Mesothelial cell of epicardium (in vitro differentiated cells): ENCODE data around the gene RTN1. TPM values are rescaled to one million over a fixed set of nuclear protein-coding genes. Genes with fewer than 3 reads are reported as not detected.

ENCODE experiments used
- DNase-seq, 2 experiments: peaks; one replicate each; pipeline ENCODE4 v3.0.0; 2021; ENCODE audit warnings: low spot score in 2 of 2; ENCODE audit not compliant: unreplicated experiment in 2 of 2
- H3K27ac Mint-ChIP-seq: 2 replicates; pipeline ENCODE4 v1.8.0; 2021; ENCODE audit warnings: mixed read lengths
- H3K27me3 Mint-ChIP-seq: 2 replicates; pipeline ENCODE4 v1.8.0; 2021; ENCODE audit warnings: low read depth, mixed read lengths
- H3K36me3 Mint-ChIP-seq: 2 replicates; pipeline ENCODE4 v1.8.0; 2021; ENCODE audit warnings: mixed read lengths
- H3K4me1 Mint-ChIP-seq: 2 replicates; pipeline ENCODE4 v1.8.0; 2021; ENCODE audit warnings: mixed read lengths
- H3K4me3 Mint-ChIP-seq: 2 replicates; pipeline ENCODE4 v1.8.0; 2021; ENCODE audit warnings: mild to moderate bottlenecking, moderate library complexity, mixed read lengths
- H3K9me3 Mint-ChIP-seq: 2 replicates; pipeline ENCODE4 v1.8.0; 2021; ENCODE audit warnings: mixed read lengths
- total RNA-seq: library from RNA; stranded (reverse); gene quantifications from 3 replicates; pipeline ENCODE4 v1.2.1, GENCODE V29; 2021
- TF ChIP-seq, protein P1 (sequence below): fragments of 200-600 bp; sonication (generic); IDR thresholded peaks from one replicate; pipeline ENCODE4 v1.5.0; 2021; ENCODE audit warnings: antibody characterized with exemption; ENCODE audit not compliant: unreplicated experiment

RTN1 gene
- total RNA-seq, 1 donor from 2014 or later = 0.78 TPM

- H3K4me3 Mint-ChIP-seq = no peak overlapping the region
- no peaks in the 10 kb centered on the region for H3K4me1 Mint-ChIP-seq
- H3K9me3 Mint-ChIP-seq = no peaks in the 10 kb centered on the region
- TF ChIP-seq, protein P1, sequence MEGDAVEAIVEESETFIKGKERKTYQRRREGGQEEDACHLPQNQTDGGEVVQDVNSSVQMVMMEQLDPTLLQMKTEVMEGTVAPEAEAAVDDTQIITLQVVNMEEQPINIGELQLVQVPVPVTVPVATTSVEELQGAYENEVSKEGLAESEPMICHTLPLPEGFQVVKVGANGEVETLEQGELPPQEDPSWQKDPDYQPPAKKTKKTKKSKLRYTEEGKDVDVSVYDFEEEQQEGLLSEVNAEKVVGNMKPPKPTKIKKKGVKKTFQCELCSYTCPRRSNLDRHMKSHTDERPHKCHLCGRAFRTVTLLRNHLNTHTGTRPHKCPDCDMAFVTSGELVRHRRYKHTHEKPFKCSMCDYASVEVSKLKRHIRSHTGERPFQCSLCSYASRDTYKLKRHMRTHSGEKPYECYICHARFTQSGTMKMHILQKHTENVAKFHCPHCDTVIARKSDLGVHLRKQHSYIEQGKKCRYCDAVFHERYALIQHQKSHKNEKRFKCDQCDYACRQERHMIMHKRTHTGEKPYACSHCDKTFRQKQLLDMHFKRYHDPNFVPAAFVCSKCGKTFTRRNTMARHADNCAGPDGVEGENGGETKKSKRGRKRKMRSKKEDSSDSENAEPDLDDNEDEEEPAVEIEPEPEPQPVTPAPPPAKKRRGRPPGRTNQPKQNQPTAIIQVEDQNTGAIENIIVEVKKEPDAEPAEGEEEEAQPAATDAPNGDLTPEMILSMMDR = no peak
- H3K36me3 Mint-ChIP-seq = no peaks in the 10 kb centered on the region
- peaks cover 16% of the 10 kb centered on the region for H3K27me3 Mint-ChIP-seq
- H3K27ac Mint-ChIP-seq = no peak overlapping the region
- no peak for DNase-seq
These were observed 42.6 kb upstream of the RTN1 start for GRCh38 chr14:59913187-59913586.

DNA sequence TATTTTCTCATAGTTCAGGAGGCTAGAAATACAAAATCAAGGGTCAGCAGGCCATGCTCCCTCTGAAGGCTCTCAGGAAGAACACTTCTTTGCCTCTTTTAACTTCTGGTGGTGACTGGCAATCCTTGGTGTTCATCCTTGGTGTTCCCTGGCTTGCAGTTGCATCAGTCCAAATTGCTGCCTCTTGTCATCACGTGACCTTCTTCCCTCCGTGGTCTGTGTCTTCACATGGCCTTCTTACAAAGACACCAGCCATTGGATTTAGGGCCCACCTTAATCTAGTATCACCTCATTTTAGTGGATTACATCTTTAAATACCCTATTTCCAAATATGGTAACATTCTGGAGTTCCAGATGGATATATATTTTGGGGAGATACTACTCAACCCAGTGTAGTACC, 41.9 kb upstream of the RTN1 start:
- Mint-ChIP-seq H3K36me3 (no peaks in the 10 kb centered on the region), H3K9me3 (no peaks in the 10 kb centered on the region), H3K4me1 (no peaks in the 10 kb centered on the region), H3K4me3 (no peak overlapping the region), H3K27me3 (peaks cover 19% of the 10 kb centered on the region), H3K27ac (no peak overlapping the region)
- DNase-seq = no peak
- TF ChIP-seq, protein P1 = no peak

- no peaks in the 10 kb centered on the region for H3K9me3 Mint-ChIP-seq
- no peaks in the 10 kb centered on the region for H3K4me1 Mint-ChIP-seq
- H3K27ac Mint-ChIP-seq = no peak overlapping the region
- H3K27me3 Mint-ChIP-seq = peaks cover 26% of the 10 kb centered on the region
- H3K36me3 Mint-ChIP-seq = no peaks in the 10 kb centered on the region
- H3K4me3 Mint-ChIP-seq = no peak overlapping the region
- TF ChIP-seq, protein P1 = no peak
- no peak for DNase-seq
These were observed 34.6 kb upstream of the RTN1 start for GRCh38 chr14:59905188-59905587.

- H3K27me3 Mint-ChIP-seq = peaks cover 24% of the 10 kb centered on the region
- H3K4me1 Mint-ChIP-seq = no peaks in the 10 kb centered on the region
- no peaks in the 10 kb centered on the region for H3K9me3 Mint-ChIP-seq
- no peak overlapping the region for H3K4me3 Mint-ChIP-seq
- TF ChIP-seq, protein P1 = no peak
- H3K27ac Mint-ChIP-seq = no peak overlapping the region
- DNase-seq = no peak
- no peaks in the 10 kb centered on the region for H3K36me3 Mint-ChIP-seq
These were observed 33.6 kb upstream of the RTN1 start for GRCh38 chr14:59904184-59904583.

DNA sequence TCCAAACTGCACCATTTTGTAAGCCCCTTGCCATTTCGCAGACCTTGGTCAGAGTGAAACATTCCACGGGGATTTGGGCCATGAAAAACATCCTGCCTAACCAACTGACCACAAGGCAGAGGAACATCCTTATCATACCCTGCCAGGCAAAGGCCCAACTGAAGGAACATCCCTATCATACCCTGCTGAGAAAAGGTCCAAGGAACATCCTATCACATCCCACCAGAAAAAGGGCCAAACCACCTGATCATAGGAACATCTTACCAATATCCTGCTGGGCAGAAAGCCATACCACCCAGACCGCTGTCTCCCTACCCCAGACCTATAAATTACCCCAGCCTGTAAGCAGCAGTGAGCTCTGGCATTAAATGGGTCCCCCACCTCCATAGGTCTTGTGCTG, 30.0 kb upstream of the RTN1 start:
- no peaks in the 10 kb centered on the region for H3K4me1 Mint-ChIP-seq
- H3K9me3 Mint-ChIP-seq = no peaks in the 10 kb centered on the region
- H3K27ac Mint-ChIP-seq = no peak overlapping the region
- H3K36me3 Mint-ChIP-seq = no peaks in the 10 kb centered on the region
- no peak for DNase-seq
- H3K4me3 Mint-ChIP-seq = no peak overlapping the region
- peaks cover 41% of the 10 kb centered on the region for H3K27me3 Mint-ChIP-seq
- TF ChIP-seq, protein P1 = no peak

DNA sequence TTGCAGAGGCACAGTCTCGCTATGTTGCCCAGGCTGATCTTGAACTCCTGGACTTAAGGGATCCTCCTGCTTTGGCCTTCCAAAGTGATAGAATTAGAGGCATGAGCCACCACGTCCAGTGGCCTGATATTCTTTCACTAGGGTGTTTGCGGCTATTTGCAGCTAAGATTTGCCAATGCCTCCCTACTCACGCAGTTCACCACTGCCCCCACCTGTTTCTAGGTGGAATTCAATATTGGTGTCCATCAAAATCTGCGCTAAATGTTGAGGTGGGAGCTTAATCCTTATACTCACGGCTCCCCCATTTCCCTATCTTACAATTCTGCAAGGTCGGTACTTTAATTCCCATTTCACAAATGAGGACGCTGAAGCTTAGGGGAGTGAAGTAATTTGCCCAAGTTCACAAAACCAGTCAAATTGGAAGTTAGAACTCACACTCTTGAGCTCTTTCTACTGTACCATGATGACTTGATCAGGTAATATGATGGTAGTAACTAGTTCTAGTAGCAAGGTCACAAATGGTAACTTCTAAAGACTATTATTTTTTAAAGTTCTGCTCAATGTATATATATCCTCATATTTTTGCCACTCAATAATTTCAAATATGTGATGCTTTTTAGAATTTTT, 27.3 kb upstream of the RTN1 start:
- Mint-ChIP-seq H3K27ac (no peak overlapping the region), H3K4me3 (no peak overlapping the region), H3K4me1 (no peaks in the 10 kb centered on the region), H3K36me3 (no peaks in the 10 kb centered on the region), H3K9me3 (no peaks in the 10 kb centered on the region), H3K27me3 (peaks cover 43% of the 10 kb centered on the region)
- TF ChIP-seq, protein P1 = no peak
- no peak for DNase-seq
